IMR-90 (cell line): ENCODE results near the gene SLC6A3. TPM values are rescaled to one million over a fixed set of nuclear protein-coding genes. Genes with fewer than 3 reads are reported as not detected.

Experiments
- ATAC-seq: fragments of 200-7000 bp; cut with Tn5 transposase; 2 replicates; pipeline ENCODE4 v1.9.1; 2020; ENCODE audit warnings: low read depth, mild to moderate bottlenecking, moderate library complexity
- BruUV-seq: library from RNA; stranded (reverse); fragments of 400-500 nt; replicated peaks from 2 replicates; lab custom pipeline; 2021; lab: Mats Ljungman, UMichigan
- CTCF ChIA-PET: fragments of 300-600 bp; formaldehyde crosslinking; extraction: SDS; loops from one replicate; lab custom pipeline; 2021; ENCODE audit warnings: antibody characterized with exemption; lab: Yijun Ruan, JAX
- POLR2A ChIA-PET: fragments of 300-600 bp; sonication (Branson Sonifier 250); formaldehyde crosslinking; loops from one replicate; lab custom pipeline; 2022; ENCODE audit warnings: antibody characterized with exemption; ENCODE audit not compliant: unreplicated experiment; lab: Charles Lee
- DNase-seq: peaks from one replicate; pipeline ENCODE4 v3.0.0; 2013
- H2AFZ ChIP-seq: replicated peaks from 2 replicates; pipeline ENCODE3; 2013; ENCODE audit warnings: low read length, mild to moderate bottlenecking; ENCODE audit not compliant: poor library complexity
- H2AK5ac ChIP-seq: 2 replicates; pipeline ENCODE4 v1.6.1; 2013; ENCODE audit warnings: low read depth, low read length, inconsistent platforms
- H2AK9ac ChIP-seq: replicated peaks from 2 replicates; pipeline ENCODE3; 2013; ENCODE audit warnings: mild to moderate bottlenecking, low read depth, low read length, moderate library complexity; ENCODE audit not compliant: poor library complexity
- H2BK120ac ChIP-seq: 2 replicates; pipeline ENCODE4 v1.6.1; 2013; ENCODE audit warnings: low read depth, low read length, inconsistent platforms
- H2BK15ac ChIP-seq: 3 replicates; pipeline ENCODE4 v1.6.1; 2013; ENCODE audit warnings: low read depth, low read length, inconsistent platforms
- H2BK20ac ChIP-seq: 2 replicates; pipeline ENCODE4 v1.6.1; 2013; ENCODE audit warnings: low read depth, mild to moderate bottlenecking, inconsistent platforms, low read length, moderate library complexity
- H2BK5ac ChIP-seq: 2 replicates; pipeline ENCODE4 v1.6.1; 2013; ENCODE audit warnings: mild to moderate bottlenecking, low read depth, low read length, inconsistent platforms; ENCODE audit not compliant: poor library complexity, severe bottlenecking
- H3K14ac ChIP-seq: replicated peaks from 2 replicates; pipeline ENCODE4 v1.6.1; 2013; ENCODE audit warnings: low read depth, low read length, inconsistent platforms
- H3K18ac ChIP-seq: 2 replicates; pipeline ENCODE4 v1.6.1; 2013; ENCODE audit warnings: low read depth, low read length, control low read depth
- H3K23ac ChIP-seq: 2 replicates; pipeline ENCODE4 v1.6.1; 2013; ENCODE audit warnings: low read depth, low read length, inconsistent platforms
- H3K27ac ChIP-seq: 2 replicates; pipeline ENCODE4 v1.5.1; 2013; ENCODE audit warnings: mild to moderate bottlenecking, control low read depth, low read length; ENCODE audit not compliant: insufficient read depth
- H3K27me3 ChIP-seq: 2 replicates; pipeline ENCODE4 v1.6.1; 2013; ENCODE audit warnings: low read length; ENCODE audit not compliant: control insufficient read depth, insufficient read depth
- H3K36me3 ChIP-seq: 2 replicates; pipeline ENCODE4 v1.6.1; 2013; ENCODE audit warnings: low read length, mixed read lengths; ENCODE audit not compliant: control insufficient read depth, insufficient read depth
- H3K4ac ChIP-seq: 2 replicates; pipeline ENCODE4 v1.6.1; 2013; ENCODE audit warnings: low read depth, low read length, inconsistent platforms
- H3K4me1 ChIP-seq: 2 replicates; pipeline ENCODE4 v1.6.1; 2013; ENCODE audit warnings: low read length, mixed read lengths; ENCODE audit not compliant: control insufficient read depth, insufficient read depth
- H3K4me2 ChIP-seq: 2 replicates; pipeline ENCODE4 v1.6.1; 2013; ENCODE audit warnings: low read depth, mild to moderate bottlenecking, control low read depth, low read length, moderate library complexity
- H3K4me3 ChIP-seq: 2 replicates; pipeline ENCODE4 v1.5.1; 2013; ENCODE audit warnings: low read depth, mild to moderate bottlenecking, control low read depth, low read length, moderate library complexity; ENCODE audit not compliant: insufficient read depth
- H3K56ac ChIP-seq: 2 replicates; pipeline ENCODE4 v1.6.1; 2013; ENCODE audit warnings: low read length, inconsistent platforms; ENCODE audit not compliant: insufficient read depth; ENCODE audit errors: extremely low read depth
- H3K79me1 ChIP-seq, 2 experiments: 2 replicates each; pipeline ENCODE4 v1.6.1; 2013; ENCODE audit warnings: low read length in 2 of 2, inconsistent platforms in 1 of 2, low read depth in 1 of 2
- H3K9ac ChIP-seq: 2 replicates; pipeline ENCODE4 v1.6.1; 2013; ENCODE audit warnings: low read depth, low read length, control low read depth
- H3K9me1 ChIP-seq: 2 replicates; pipeline ENCODE4 v1.6.1; 2013; ENCODE audit warnings: low read length, inconsistent platforms; ENCODE audit not compliant: insufficient read depth
- H3K9me3 ChIP-seq: 2 replicates; pipeline ENCODE4 v1.6.1; 2013; ENCODE audit warnings: low read length; ENCODE audit not compliant: control insufficient read depth, insufficient read depth
- H4K20me1 ChIP-seq: 2 replicates; pipeline ENCODE4 v1.6.1; 2013; ENCODE audit warnings: low read length, inconsistent platforms; ENCODE audit not compliant: insufficient read depth
- H4K5ac ChIP-seq: 2 replicates; pipeline ENCODE4 v1.6.1; 2013; ENCODE audit warnings: mild to moderate bottlenecking, low read depth, low read length, control low read depth
- H4K8ac ChIP-seq, 2 experiments: 2 replicates each; pipeline ENCODE4 v1.6.1; 2013; ENCODE audit warnings: low read depth in 2 of 2, low read length in 2 of 2, control low read depth in 1 of 2, inconsistent platforms in 1 of 2
- H4K91ac ChIP-seq: 2 replicates; pipeline ENCODE4 v1.6.1; 2013; ENCODE audit warnings: low read depth, low read length, inconsistent platforms; ENCODE audit not compliant: insufficient read depth
- CEBPB ChIP-seq: IDR thresholded peaks from 2 replicates; pipeline ENCODE4 v1.6.1; 2012; ENCODE audit warnings: low read depth, low read length, improper control_type of control experiment
- CHD1 ChIP-seq: IDR thresholded peaks from 2 replicates; pipeline ENCODE4 v1.6.1; 2012; ENCODE audit warnings: low read depth, low read length, improper control_type of control experiment
- CTCF ChIP-seq: conservative IDR thresholded peaks from 2 replicates; pipeline ENCODE4 v1.5.1; 2012; ENCODE audit warnings: mild to moderate bottlenecking, low read depth, low read length, improper control_type of control experiment
- ELK1 ChIP-seq: fragments of 150-350 bp; IDR thresholded peaks from 2 replicates; pipeline ENCODE4 v1.6.1; 2016; ENCODE audit warnings: low read depth, mild to moderate bottlenecking, low read length, moderate library complexity, borderline replicate concordance
- FOS ChIP-seq: fragments of 150-350 bp; IDR thresholded peaks from 2 replicates; pipeline ENCODE4 v1.6.1; 2016; ENCODE audit warnings: low read depth, low read length
- MAFK ChIP-seq: IDR thresholded peaks from 2 replicates; pipeline ENCODE4 v1.6.1; 2012; ENCODE audit warnings: low read depth, low read length, improper control_type of control experiment
- MAZ ChIP-seq: IDR thresholded peaks from 2 replicates; pipeline ENCODE4 v1.6.1; 2012; ENCODE audit warnings: low read depth, mild to moderate bottlenecking, low read length, improper control_type of control experiment, moderate library complexity, borderline replicate concordance
- MXI1 ChIP-seq: IDR thresholded peaks from 2 replicates; pipeline ENCODE4 v1.6.1; 2012; ENCODE audit warnings: low read depth, mild to moderate bottlenecking, low read length, moderate library complexity, borderline replicate concordance
- NFE2L2 ChIP-seq: fragments of 150-350 bp; IDR thresholded peaks from 2 replicates; pipeline ENCODE4 v1.6.1; 2016; ENCODE audit warnings: low read depth, mild to moderate bottlenecking, low read length
- POLR2A ChIP-seq: IDR thresholded peaks from 2 replicates; pipeline ENCODE4 v1.6.1; 2012; ENCODE audit warnings: mild to moderate bottlenecking, low read depth, low read length
- RCOR1 ChIP-seq: IDR thresholded peaks from 2 replicates; pipeline ENCODE4 v1.6.1; 2012; ENCODE audit warnings: mild to moderate bottlenecking, low read length, improper control_type of control experiment; ENCODE audit not compliant: insufficient replicate concordance
- RFX5 ChIP-seq: IDR thresholded peaks from 2 replicates; pipeline ENCODE4 v1.8.0; 2012; ENCODE audit warnings: low read depth, mild to moderate bottlenecking, low read length, moderate library complexity
- SMC3 ChIP-seq: fragments of 150-350 bp; IDR thresholded peaks from 2 replicates; pipeline ENCODE4 v1.6.1; 2016; ENCODE audit warnings: low read depth, mild to moderate bottlenecking, antibody characterized with exemption, low read length, moderate library complexity
- USF2 ChIP-seq: fragments of 150-350 bp; IDR thresholded peaks from 2 replicates; pipeline ENCODE4 v1.6.1; 2017; ENCODE audit warnings: mild to moderate bottlenecking, antibody characterized with exemption, low read length, low read depth
- WGBS, 2 experiments: methylation state at CpG; one replicate each; pipeline versions ENCODE4 v1.1.5 to v1.1.7; 2013; ENCODE audit warnings: missing lambda C conversion rate in 2 of 2; ENCODE audit not compliant: insufficient read length in 1 of 2; ENCODE audit errors: extremely low coverage in 2 of 2; 5-methylcytosine and 5-hydroxymethylcytosine counted together
- dilution Hi-C: fragments of 300-500 bp; cut with HindIII; formaldehyde crosslinking; loops from one replicate; pipeline ENCODE4 v1.14.3; 2018; ENCODE audit warnings: low sequenced_read_pairs; ENCODE audit not compliant: unreplicated experiment
- in situ Hi-C: fragments of 300-500 bp; cut with MboI; formaldehyde crosslinking; loops from 3 replicates; pipeline ENCODE4 v1.14.3; 2019; ENCODE audit warnings: low sequenced_read_pairs, inconsistent platforms, mixed read lengths
- intact Hi-C: fragments of 100-400 bp; cut with micrococcal nuclease; formaldehyde crosslinking; loops from 2 replicates; pipeline ENCODE4 v1.10.0; 2022
- polyA plus RNA-seq, 3 experiments: library from polyadenylated mRNA; depleted of rRNA; stranded (reverse); fragments of >200 nt; gene quantifications; 2 replicates each; pipeline ENCODE4 v1.2.3, GENCODE V29; 2012; ENCODE audit warnings: low replicate concordance in 1 of 3
- total RNA-seq: library from RNA; depleted of rRNA; stranded (reverse); fragments of >200 nt; gene quantifications from 2 replicates; pipeline ENCODE4 v1.2.3, GENCODE V29; 2012

SLC6A3 gene
- total and polyA plus RNA-seq, 2 of the 4 experiments (the other 2 are of a cell fraction), result not detected

GRCh38 chr5:1383886-1384401, 61.3 kb downstream of the SLC6A3 start:
- intact Hi-C loops, result no loop called here
- WGBS, 2 experiments, result no CpG with 5 or more reads among the region's 8 CpGs
- CTCF ChIA-PET, result no interaction called here

More at GRCh38 chr5:1383886-1384401, 61.3 kb downstream of the SLC6A3 start:
- Histone ChIP-seq H3K27me3 (peaks cover 41% of the 10 kb centered on the region), H2AK9ac (no peak overlapping the region), H3K27ac (no peak overlapping the region), H2BK120ac (no peak overlapping the region), H3K9ac (no peak overlapping the region), H3K79me1 (no peaks in the 10 kb centered on the region), H4K5ac (no peak overlapping the region), H3K9me3 (peaks cover 3% of the 10 kb centered on the region; the same call in 1 of the 2 replicates), H2AFZ (no peak overlapping the region), H4K91ac (no peak overlapping the region), H4K8ac (no peak overlapping the region), H2BK15ac (no peak overlapping the region), H4K20me1 (no peaks in the 10 kb centered on the region; the same call in 1 of the 2 replicates), H3K4me3 (no peak overlapping the region), H3K18ac (no peak overlapping the region), H3K36me3 (no peaks in the 10 kb centered on the region), H2AK5ac (no peak overlapping the region), H3K14ac (no peak overlapping the region), H3K56ac (no peak overlapping the region), H2BK5ac (no peak overlapping the region), H3K9me1 (peaks cover 3% of the 10 kb centered on the region; the same call in 1 of the 2 replicates), H3K4me2 (no peak overlapping the region), H3K4ac (no peak overlapping the region), H3K4me1 (peaks cover 3% of the 10 kb centered on the region; the same call in 1 of the 2 replicates), H3K23ac (no peak overlapping the region), H2BK20ac (no peak overlapping the region)
- DNase-seq (no peak), ATAC-seq (no peak)
- POLR2A ChIA-PET, result no interaction called here
- no TSS peak for BruUV-seq
- dilution Hi-C loops, result no loop called here
- in situ Hi-C loops, result no loop called here
- TF ChIP-seq SMC3, result no peak
- TF ChIP-seq CTCF, result no peak
- TF ChIP-seq POLR2A, result no peak
- no peak for TF ChIP-seq CHD1
- TF ChIP-seq ELK1, result no peak
- TF ChIP-seq MAFK, result no peak
- no peak for TF ChIP-seq RCOR1
- TF ChIP-seq FOS, result no peak
- TF ChIP-seq CEBPB, result no peak
- TF ChIP-seq NFE2L2, result no peak
- no peak for TF ChIP-seq MAZ
- TF ChIP-seq MXI1, result no peak
- no peak for TF ChIP-seq USF2
- TF ChIP-seq RFX5, result no peak
